K562 (cell line): ENCODE measurements around the gene CTIF. TPM values are rescaled to one million over a fixed set of nuclear protein-coding genes. Genes with fewer than 3 reads are reported as not detected.

Experiments
- CBFB ChIP-seq: sonication (generic); formaldehyde crosslinking; IDR thresholded peaks from 2 replicates; pipeline ENCODE4 v1.4.0; 2020; ENCODE audit warnings: mild to moderate bottlenecking, missing genetic modification reagents
- CCAR2 ChIP-seq: fragments of 200-400 bp; formaldehyde crosslinking; IDR thresholded peaks from 2 replicates; pipeline ENCODE4 v1.6.1; 2017; ENCODE audit warnings: mild to moderate bottlenecking, low read depth, low read length
- CSDE1 ChIP-seq, 2 experiments: fragments of 450-650 bp; IDR thresholded peaks; 2 replicates each; pipeline ENCODE4 v1.6.1; 2016; ENCODE audit warnings: mild to moderate bottlenecking in 1 of 2
- EZH2 ChIP-seq: IDR thresholded peaks from 2 replicates; pipeline ENCODE4 v1.6.1; 2012; ENCODE audit warnings: low read depth, mild to moderate bottlenecking, inconsistent platforms, low read length, borderline replicate concordance
- FOXP1 ChIP-seq: sonication (generic); formaldehyde crosslinking; IDR thresholded peaks from 2 replicates; pipeline ENCODE4 v1.8.0; 2022; ENCODE audit warnings: mild to moderate bottlenecking, missing genetic modification reagents
- GABPB1 ChIP-seq: sonication (generic); formaldehyde crosslinking; IDR thresholded peaks from 2 replicates; pipeline ENCODE4 v1.8.0; 2022; ENCODE audit warnings: mild to moderate bottlenecking, missing genetic modification reagents
- HNRNPK ChIP-seq: fragments of 200-400 bp; formaldehyde crosslinking; IDR thresholded peaks from one replicate; pipeline ENCODE4 v1.6.1; 2018; ENCODE audit warnings: mild to moderate bottlenecking, low read depth, low read length; ENCODE audit not compliant: poor library complexity, severe bottlenecking
- IRF2 ChIP-seq: sonication (generic); formaldehyde crosslinking; IDR thresholded peaks from 2 replicates; pipeline ENCODE4 v1.8.1; 2022; ENCODE audit warnings: mild to moderate bottlenecking, missing genetic modification reagents
- JUN ChIP-seq, 2 experiments: sonication (generic) in 1 of 2; formaldehyde crosslinking in 1 of 2; IDR thresholded peaks; 2 replicates each; pipeline versions ENCODE4 v1.6.1 to v1.8.0; 2012 to 2022; ENCODE audit warnings: borderline replicate concordance in 2 of 2, mild to moderate bottlenecking in 2 of 2, improper control_type of control experiment in 1 of 2, low read depth in 1 of 2, low read length in 1 of 2, missing genetic modification reagents in 1 of 2
- KLF16 ChIP-seq: IDR thresholded peaks from 2 replicates; pipeline ENCODE4 v1.6.1; 2016; ENCODE audit warnings: antibody characterized with exemption
- MCM3 ChIP-seq: fragments of 450-650 bp; IDR thresholded peaks from 2 replicates; pipeline ENCODE4 v1.6.1; 2016
- NR2C1 ChIP-seq, 2 experiments: fragments of 450-650 bp; IDR thresholded peaks; 2 replicates each; pipeline ENCODE4 v1.6.1; 2017; ENCODE audit warnings: mild to moderate bottlenecking in 2 of 2, antibody characterized with exemption in 1 of 2, inconsistent platforms in 1 of 2, missing compliant biosample characterization in 1 of 2, missing genetic modification characterization in 1 of 2
- SETDB1 ChIP-seq: IDR thresholded peaks from one replicate; pipeline ENCODE4 v1.6.1; 2012; ENCODE audit warnings: low read length, control low read depth, inconsistent platforms
- SNAPC5 ChIP-seq: fragments of 250-450 bp; sonication (Bioruptor Pico); IDR thresholded peaks from 2 replicates; pipeline ENCODE4 v1.8.0; 2021; ENCODE audit warnings: moderate library complexity, mild to moderate bottlenecking, inconsistent platforms
- SP2 ChIP-seq: IDR thresholded peaks from 2 replicates; pipeline ENCODE4 v1.6.1; 2011; ENCODE audit warnings: mild to moderate bottlenecking, low read depth, low read length, moderate library complexity; ENCODE audit not compliant: poor library complexity, severe bottlenecking; ENCODE audit errors: extremely low read depth
- SRF ChIP-seq, 2 experiments: fragments of 250-450, 450-650 bp in 1 of 2; sonication (Bioruptor Pico) in 1 of 2; sonication (generic) in 1 of 2; formaldehyde crosslinking; IDR thresholded peaks; 2 replicates each; pipeline versions ENCODE4 v1.5.0 to v1.5.1; 2020 to 2022; ENCODE audit warnings: mild to moderate bottlenecking in 1 of 2, missing genetic modification reagents in 1 of 2
- STAT5B ChIP-seq: fragments of 250-450 bp; sonication (Bioruptor Pico); IDR thresholded peaks from 2 replicates; pipeline ENCODE4 v1.8.0; 2021; ENCODE audit warnings: mild to moderate bottlenecking, inconsistent platforms
- TAF7 ChIP-seq: fragments of 450-650 bp; IDR thresholded peaks from 2 replicates; pipeline ENCODE4 v1.6.1; 2016; ENCODE audit warnings: missing genetic modification characterization, missing compliant biosample characterization
- TCF3 ChIP-seq: sonication (generic); formaldehyde crosslinking; IDR thresholded peaks from 2 replicates; pipeline ENCODE4 v1.4.0; 2020; ENCODE audit warnings: mild to moderate bottlenecking, missing genetic modification reagents
- TCFL5 ChIP-seq: fragments of 250-450 bp; sonication (Bioruptor Pico); conservative IDR thresholded peaks from 2 replicates; pipeline ENCODE4 v1.6.1; 2021; ENCODE audit warnings: mild to moderate bottlenecking, moderate library complexity, matching md5 sums
- TEAD4 ChIP-seq, 2 experiments: sonication (generic) in 1 of 2; formaldehyde crosslinking in 1 of 2; IDR thresholded peaks; 2 replicates each; pipeline versions ENCODE4 v1.6.1 to v1.8.0; 2012 to 2022; ENCODE audit warnings: borderline replicate concordance in 1 of 2, inconsistent platforms in 1 of 2, low read length in 1 of 2, mild to moderate bottlenecking in 1 of 2, missing genetic modification reagents in 1 of 2
- XRCC4 ChIP-seq: IDR thresholded peaks from one replicate; pipeline ENCODE4 v1.6.1; 2011; ENCODE audit not compliant: insufficient read depth, insufficient read length; ENCODE audit errors: extremely low read depth
- ZBTB17 ChIP-seq: fragments of 450-650 bp; formaldehyde crosslinking; IDR thresholded peaks from 2 replicates; pipeline ENCODE4 v1.4.0; 2020; ENCODE audit warnings: mild to moderate bottlenecking
- ZNF134 ChIP-seq: fragments of 250-450 bp; sonication (Bioruptor Pico); conservative IDR thresholded peaks from 2 replicates; pipeline ENCODE4 v1.4.0; 2020
- ZNF140 ChIP-seq: fragments of 250-450 bp; sonication (Bioruptor Pico); IDR thresholded peaks from 2 replicates; pipeline ENCODE4 v1.8.0; 2021; ENCODE audit warnings: moderate library complexity, mild to moderate bottlenecking, inconsistent platforms
- ZNF3 ChIP-seq: fragments of 250-450 bp; sonication (Bioruptor Pico); IDR thresholded peaks from 2 replicates; pipeline ENCODE4 v1.5.0; 2021; ENCODE audit warnings: mild to moderate bottlenecking, moderate library complexity
- ZNF444 ChIP-seq: fragments of 250-450 bp; sonication (Bioruptor Pico); IDR thresholded peaks from 2 replicates; pipeline ENCODE4 v1.4.0; 2020; ENCODE audit warnings: mild to moderate bottlenecking, moderate library complexity
- ZNF518B ChIP-seq: fragments of 250-450 bp; sonication (Bioruptor Pico); IDR thresholded peaks from 2 replicates; pipeline ENCODE4 v1.5.0; 2021; ENCODE audit warnings: mild to moderate bottlenecking, moderate library complexity
- polyA plus RNA-seq, 8 experiments: library from polyadenylated mRNA; depleted of rRNA in 4 of 8; stranded (reverse) in 5 of 8; unstranded in 3 of 8; fragments of >200 nt; fragmentation: Nextera tagmentation in 2 of 8; fragmentation: Illumina TruSeq in 1 of 8; extraction: Ambion mirVana in 2 of 8; extraction: Trizol in 1 of 8; gene quantifications; 2 replicates each; pipeline versions ENCODE4 v1.2.1 to v1.2.3, GENCODE V29; 2011 to 2014; ENCODE audit warnings: inconsistent platforms in 1 of 8, missing spikeins in 1 of 8
- total RNA-seq, 7 experiments: library from RNA; depleted of rRNA in 6 of 7; stranded (reverse); fragments of >200 nt in 6 of 7; fragmentation: Illumina TruSeq in 2 of 7; extraction: Trizol in 2 of 7; gene quantifications; 2 replicates each; pipeline versions ENCODE4 v1.2.1 to v1.2.3, GENCODE V29; 2011 to 2021; ENCODE audit warnings: low replicate concordance in 1 of 7

The CTIF gene
- total and polyA plus RNA-seq, 9 of the 15 experiments (the other 6 are each of a cell fraction or from before 2014, with no cell fraction given), result 0.17 to 11.5 (median 2.2) TPM

GRCh38 chr18:48693625-48694262, 154.9 kb downstream of the CTIF start (continued):
- TF ChIP-seq NR2C1 (IDR thresholded peaks at IDR 0.05), result no peak
- 0 out of 2 replicates have a peak, but pooled peaks have one; percentile 17 for TF ChIP-seq NR2C1 (tag; IDR thresholded peaks at IDR 0.05)
- no peak for TF ChIP-seq TCFL5 (CRISPR knock-in tag)
- no peak for TF ChIP-seq SP2
- TF ChIP-seq IRF2 (CRISPR knock-in tag), result no peak
- no peak for TF ChIP-seq ZBTB17 (CRISPR knock-in tag)
- no peak for TF ChIP-seq ZNF134 (CRISPR knock-in tag)
- TF ChIP-seq CBFB, result no peak
- TF ChIP-seq EZH2, result no peak
- no peak for TF ChIP-seq TAF7
- TF ChIP-seq STAT5B, result no peak
- no peak for TF ChIP-seq CCAR2
- TF ChIP-seq HNRNPK, result no peak
- no peak for TF ChIP-seq ZNF3 (CRISPR knock-in tag)
- no peak for TF ChIP-seq ZNF518B (CRISPR knock-in tag)
- TF ChIP-seq SNAPC5 (CRISPR knock-in tag), result no peak
- TF ChIP-seq ZNF444 (CRISPR knock-in tag), result no peak
- TF ChIP-seq SETDB1, result no peak
- TF ChIP-seq GABPB1 (CRISPR knock-in tag), result no peak
- no peak for TF ChIP-seq TCF3 (CRISPR knock-in tag)
- TF ChIP-seq XRCC4, result no peak
- no peak for TF ChIP-seq SRF (CRISPR knock-in tag; IDR thresholded peaks at IDR 0.05)
- no peak for TF ChIP-seq MCM3
- no peak for TF ChIP-seq TEAD4 (IDR thresholded peaks at IDR 0.05; ENCODE audit: low read length)
- TF ChIP-seq TEAD4 (CRISPR knock-in tag; IDR thresholded peaks at IDR 0.05; ENCODE audit: borderline replicate concordance), result no peak
- no peak for TF ChIP-seq CSDE1 (IDR thresholded peaks at IDR 0.05)
- TF ChIP-seq JUN (IDR thresholded peaks at IDR 0.05; ENCODE audit: borderline replicate concordance, low read depth, low read length), result no peak
- TF ChIP-seq JUN (CRISPR knock-in tag; IDR thresholded peaks at IDR 0.05; ENCODE audit: borderline replicate concordance), result no peak
- no peak for TF ChIP-seq ZNF140 (CRISPR knock-in tag)
- no peak for TF ChIP-seq FOXP1 (CRISPR knock-in tag)
- no peak for TF ChIP-seq KLF16
